LHCN-M2 (cell line): ENCODE data around the gene SLC7A1. TPM values are rescaled to one million over a fixed set of nuclear protein-coding genes. Genes with fewer than 3 reads are reported as not detected.

Experiments used
- DNase-seq: peaks from one replicate; pipeline ENCODE4 v3.0.0-alpha.2; 2012; ENCODE audit warnings: low read depth
- total RNA-seq: library from RNA; depleted of rRNA; stranded (reverse); fragments of >200 nt; gene quantifications from 2 replicates; pipeline ENCODE4 v1.2.3, GENCODE V29; 2014

SLC7A1 gene
- total RNA-seq, 1 experiment from 2014 or later: 13.8 TPM

DNA sequence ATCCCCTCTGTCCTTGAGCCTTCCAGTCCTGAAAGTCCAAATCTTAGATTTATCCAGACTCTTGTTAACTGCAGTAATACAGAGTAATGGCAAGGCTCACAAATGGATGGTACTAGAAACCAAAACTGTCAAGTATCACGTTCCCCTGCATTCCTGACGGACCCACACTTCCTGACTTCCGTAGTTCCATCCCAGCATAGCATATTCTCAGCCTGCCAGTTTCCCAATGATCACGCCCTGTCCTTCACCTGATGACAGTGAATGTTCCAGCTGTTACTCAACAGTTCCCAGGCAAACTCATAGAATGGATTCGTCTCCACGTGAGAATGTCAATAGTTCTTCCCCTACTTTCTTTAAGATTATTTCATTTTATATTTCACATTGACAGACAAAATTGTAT, 33.6 kb downstream of the SLC7A1 start:
- peak; percentile 49 for DNase-seq

- DNase-seq: no peak
Observed at GRCh38 chr13:29556742-29557141, 38.7 kb downstream of the SLC7A1 start.

DNA sequence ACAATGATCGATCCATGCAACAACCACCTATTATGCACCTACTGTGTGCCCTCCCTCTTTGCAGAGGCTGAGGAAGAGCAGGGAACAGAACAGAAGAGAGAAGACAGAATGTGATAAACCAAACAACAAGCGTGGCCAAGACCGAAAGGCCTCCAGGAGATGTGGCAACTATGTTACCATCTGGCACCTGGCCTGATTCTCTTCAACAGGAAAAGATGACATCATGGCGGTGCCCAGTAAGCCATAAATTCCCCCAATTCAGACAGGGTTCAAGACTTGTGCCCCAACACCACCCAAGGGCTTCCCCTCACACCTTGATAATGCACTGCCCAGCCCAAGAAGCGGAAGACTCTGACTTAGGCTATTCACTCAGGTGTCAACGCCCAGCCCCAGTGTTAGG, 44.3 kb downstream of the SLC7A1 start:
- DNase-seq: no peak

- DNase-seq: no peak
Observed at GRCh38 chr13:29550430-29550988, 45.0 kb downstream of the SLC7A1 start.

DNA sequence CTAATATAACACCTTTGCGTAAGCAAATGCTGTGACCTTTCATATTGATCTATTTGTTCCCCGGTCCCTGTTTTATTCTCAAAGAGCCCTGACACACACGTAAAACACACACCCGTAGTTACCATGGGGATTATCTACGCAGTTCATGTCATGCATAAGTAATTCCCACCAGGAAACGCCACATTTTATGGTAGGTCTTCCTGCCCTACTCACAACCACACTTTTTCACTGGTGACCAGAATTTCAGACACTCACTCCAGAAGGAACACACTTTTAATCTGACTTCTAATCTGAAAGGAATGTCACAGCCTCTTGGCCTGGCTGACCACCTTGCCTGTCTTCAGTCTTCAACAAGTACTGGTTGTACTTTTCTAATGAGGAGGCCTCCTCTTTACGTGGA, 46.8 kb downstream of the SLC7A1 start:
- no peak for DNase-seq

DNA sequence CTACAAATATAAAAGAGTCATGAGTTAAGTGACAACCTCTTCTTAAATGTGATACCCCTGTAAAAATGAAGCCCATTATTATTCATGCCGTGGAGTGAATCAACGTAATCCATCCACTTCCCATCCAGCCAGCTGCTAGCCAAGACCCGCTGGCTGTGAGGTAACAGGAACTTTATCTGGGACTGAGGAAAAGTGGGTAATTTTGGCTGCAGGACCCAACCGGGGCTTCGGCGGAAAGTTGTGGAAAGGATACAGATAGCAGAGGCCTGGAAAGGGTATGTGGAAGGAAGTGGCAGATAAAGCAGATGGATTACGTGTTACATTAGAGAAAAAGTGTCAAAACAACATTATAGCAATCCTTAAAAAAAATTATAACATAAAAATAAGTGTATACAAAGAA, 48.3 kb downstream of the SLC7A1 start:
- no peak for DNase-seq

DNA sequence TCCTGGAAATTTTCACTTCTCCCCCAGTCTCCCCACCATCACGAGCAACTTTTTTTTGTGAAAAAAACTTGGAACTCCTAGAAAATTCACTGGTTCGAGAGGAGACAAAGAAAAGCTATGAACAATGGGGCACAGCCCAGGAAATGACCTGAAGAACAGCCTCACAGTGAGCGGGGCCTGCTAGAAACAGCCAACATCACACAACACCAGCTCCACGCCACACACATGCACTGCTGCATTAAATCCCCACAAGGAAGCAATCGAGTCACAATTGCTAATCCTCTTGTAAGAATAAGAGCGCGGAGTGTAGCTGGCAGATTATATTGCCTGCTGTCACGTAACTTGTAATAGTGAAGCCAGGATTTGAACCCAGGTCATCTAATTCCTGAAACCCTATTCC, 48.8 kb downstream of the SLC7A1 start:
- no peak for DNase-seq

GRCh38 chr13:29545988-29546387, 49.5 kb downstream of the SLC7A1 start:
- DNase-seq: no peak

DNA sequence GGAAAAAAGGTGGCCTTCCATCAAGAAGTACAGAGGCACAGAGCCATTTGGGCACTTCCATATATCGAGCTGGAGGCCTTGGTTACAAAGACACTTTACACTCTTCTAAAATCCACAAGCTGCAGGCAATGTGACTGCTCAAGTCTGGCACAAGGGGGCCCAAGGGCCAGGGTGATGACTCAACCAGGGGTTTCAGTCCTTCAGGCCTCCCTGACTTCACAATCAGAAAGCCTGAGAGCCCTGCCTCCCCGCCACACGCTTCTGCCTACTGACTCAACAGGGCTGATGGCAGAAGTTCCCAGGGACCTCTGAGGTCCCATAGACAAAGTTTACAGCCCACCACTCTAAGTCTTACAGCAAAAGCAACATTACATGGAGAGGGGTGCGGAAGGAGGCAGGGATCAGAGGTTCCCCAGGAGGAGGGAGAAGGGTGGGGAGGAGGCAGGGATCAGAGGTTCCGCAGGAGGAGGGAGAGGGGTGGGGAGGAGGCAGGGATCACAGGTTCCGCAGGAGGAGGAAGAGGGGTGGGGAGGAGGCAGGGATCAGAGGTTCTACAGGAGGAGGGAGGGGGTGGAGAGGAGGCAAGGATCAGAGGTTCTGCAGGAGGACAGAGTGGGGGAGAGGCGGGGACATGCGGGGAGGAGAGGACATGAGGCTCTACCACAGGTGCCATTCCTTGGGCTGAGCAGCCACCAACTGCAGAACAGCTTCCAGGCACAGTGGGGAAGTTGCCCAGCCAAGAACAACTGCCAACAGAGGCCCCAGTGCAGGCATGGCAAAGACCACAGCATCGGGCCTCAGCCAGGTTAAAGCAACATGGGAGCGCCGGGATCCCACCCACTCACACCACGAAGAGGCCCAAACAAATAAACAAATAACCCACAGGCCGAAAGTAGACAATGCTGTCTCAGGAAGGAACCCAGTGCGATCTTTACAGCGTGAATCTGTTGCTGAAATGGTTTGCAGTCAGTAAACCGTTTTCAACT, 52.0 kb downstream of the SLC7A1 start:
- DNase-seq: no peak

- DNase-seq: no peak
Observed at GRCh38 chr13:29542381-29542780, 53.1 kb downstream of the SLC7A1 start.

- DNase-seq: no peak
Observed at GRCh38 chr13:29541400-29541799, 54.1 kb downstream of the SLC7A1 start.

- DNase-seq: no peak
Observed at GRCh38 chr13:29540799-29541198, 54.7 kb downstream of the SLC7A1 start.

DNA sequence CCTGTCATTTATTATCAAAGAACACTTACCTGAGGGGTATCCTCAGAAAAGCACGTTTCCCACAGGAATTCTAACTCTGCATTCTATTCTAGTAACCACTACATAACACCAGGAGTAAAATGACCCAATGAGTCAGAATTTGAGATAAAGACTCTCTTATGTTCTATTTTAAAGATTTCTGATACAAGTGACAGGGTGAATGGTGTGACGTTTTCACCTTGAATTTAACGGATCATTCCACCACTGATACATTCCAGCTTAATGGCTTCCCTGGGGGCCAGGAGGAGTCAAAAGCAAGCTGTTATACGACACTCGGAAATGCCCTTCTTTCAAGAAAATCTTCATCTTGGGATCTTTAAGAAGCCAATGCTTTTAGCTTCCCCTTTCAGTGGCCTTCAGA, 55.2 kb downstream of the SLC7A1 start:
- no peak for DNase-seq

GRCh38 chr13:29539856-29540255, 55.6 kb downstream of the SLC7A1 start:
- DNase-seq: no peak

- DNase-seq: no peak
Observed at GRCh38 chr13:29538652-29539040, 56.8 kb downstream of the SLC7A1 start.

DNA sequence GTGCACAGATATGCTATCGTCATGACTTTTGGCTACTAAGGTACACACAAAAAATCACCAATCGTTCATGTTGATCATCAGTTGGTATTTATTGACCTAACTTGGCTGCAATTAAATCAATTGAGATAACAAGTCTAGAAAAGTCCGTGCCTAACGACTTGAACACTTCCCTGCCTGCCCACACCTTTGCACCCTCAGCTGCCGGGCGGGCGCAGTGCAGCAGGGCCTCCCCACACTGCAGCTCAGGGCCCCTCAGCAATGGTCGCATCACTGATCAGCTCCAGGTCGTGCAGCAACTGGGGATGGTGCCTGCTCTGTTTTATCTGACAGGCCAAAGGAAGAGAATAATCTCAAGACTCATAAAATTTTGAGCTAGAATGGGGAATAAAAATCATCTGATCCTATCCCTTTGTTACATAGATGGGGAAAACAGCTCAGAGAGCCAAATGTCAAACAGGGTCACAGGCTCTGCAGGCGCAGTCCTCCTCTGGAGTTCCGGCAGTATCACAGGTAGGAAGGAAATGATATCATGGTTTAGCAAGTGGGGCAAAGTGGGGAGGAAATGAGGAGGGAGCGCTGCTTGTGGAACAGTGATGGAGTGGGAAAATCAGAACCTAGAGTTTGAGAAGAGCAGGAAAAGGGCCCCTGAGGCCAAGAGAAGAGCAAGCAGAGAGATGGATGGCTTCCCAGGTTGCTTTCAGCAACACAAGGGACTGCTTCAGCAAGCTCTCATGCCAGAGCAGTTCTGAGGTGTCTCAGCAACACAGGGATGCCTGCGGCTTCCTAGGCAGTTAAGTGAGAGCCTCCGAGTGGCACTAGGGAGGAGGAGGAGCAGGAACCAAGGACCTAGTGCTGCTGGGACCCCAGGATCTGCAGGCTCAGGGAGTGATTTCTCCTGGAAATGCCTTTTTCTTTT, 57.5 kb downstream of the SLC7A1 start:
- DNase-seq: no peak

- no peak for DNase-seq
Observed at GRCh38 chr13:29536853-29537252, 58.6 kb downstream of the SLC7A1 start.

- no peak for DNase-seq
Observed at GRCh38 chr13:29535663-29536655, 59.5 kb downstream of the SLC7A1 start.

DNA sequence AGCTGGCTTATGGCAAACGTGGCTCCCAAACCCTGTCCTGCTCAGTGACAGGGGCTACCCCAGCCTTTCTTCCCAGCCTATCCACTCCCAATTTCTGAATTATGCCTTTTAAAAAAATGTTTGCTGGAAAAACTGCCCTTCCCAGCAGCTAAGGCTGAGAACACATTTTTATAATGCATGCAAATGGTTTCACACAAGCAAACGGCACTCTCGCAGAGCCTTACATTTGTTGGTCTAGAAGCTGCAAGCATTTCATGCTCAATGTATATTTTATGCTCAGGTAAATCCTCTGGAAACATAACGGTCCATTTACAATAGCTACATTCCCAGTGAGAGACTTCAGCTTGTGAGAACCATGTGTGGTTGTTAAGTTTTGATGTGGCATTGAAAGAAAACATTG, 61.4 kb downstream of the SLC7A1 start:
- no peak for DNase-seq

DNA sequence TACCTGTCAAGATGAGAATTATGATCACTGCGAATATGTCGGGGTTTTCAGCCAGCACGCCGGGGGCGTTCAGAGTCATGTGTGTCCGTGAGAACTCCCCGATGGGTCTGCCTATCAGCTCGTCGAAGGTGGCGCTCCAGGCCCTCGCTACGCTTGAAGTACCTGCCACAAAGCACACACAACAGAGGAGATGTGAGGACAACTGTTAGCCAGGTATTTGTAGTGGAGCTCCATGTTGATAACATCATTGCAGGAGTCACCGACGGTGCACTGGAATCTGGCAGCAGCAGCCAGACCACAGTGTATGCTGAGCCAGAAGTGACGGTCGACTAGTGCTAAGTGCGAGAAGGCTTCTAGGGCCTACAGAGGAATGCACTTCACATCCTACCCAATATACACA, 62.7 kb downstream of the SLC7A1 start:
- DNase-seq: no peak

GRCh38 chr13:29532116-29532515, 63.4 kb downstream of the SLC7A1 start:
- DNase-seq: no peak
